ENCODE measurements around the gene SOST. TPM values are rescaled to one million over a fixed set of nuclear protein-coding genes. Genes with fewer than 3 reads are reported as not detected.

The SOST gene
- polyA plus RNA-seq, 3 donors, result not detected

- 0 to 1% (median 1%) methylated on average over 50 to 64 of the region's 64 CpGs for WGBS, 3 donors
- peak overlapping the region; percentile 65 for H3K27ac ChIP-seq (ENCODE audit: low read depth, low read length)
These were observed 38.1 kb downstream of the SOST start for GRCh38 chr17:43720311-43721060.

- WGBS, 3 donors, result 70 to 92% (median 76%) methylated on average over 3 of the region's 3 CpGs
- no peak overlapping the region for H3K27ac ChIP-seq (ENCODE audit: low read depth, low read length)
These were observed 39.0 kb downstream of the SOST start for GRCh38 chr17:43719578-43719977.

DNA sequence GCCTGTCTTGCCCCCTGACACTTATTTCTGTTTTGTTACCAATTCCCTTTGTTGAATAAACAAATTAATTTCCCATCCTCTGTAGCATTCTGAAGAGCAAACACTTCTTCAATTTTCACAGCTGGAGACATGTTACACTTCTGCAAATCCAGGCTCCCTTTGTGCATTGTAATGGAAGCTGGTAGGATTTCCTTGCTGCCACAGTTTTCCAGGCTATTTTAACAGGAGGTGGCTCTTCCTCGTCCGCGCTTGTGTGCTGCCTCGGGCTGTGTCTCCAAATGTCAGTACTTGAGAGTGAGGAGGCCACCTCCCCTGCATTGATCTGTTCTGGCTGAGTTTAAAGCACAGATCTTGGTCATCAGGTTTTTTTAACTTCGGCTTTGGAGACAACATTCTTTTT lies 40.0 kb downstream of the SOST start:
- 59 to 80% (median 76%) methylated on average over 5 of the region's 5 CpGs for WGBS, 3 donors

DNA sequence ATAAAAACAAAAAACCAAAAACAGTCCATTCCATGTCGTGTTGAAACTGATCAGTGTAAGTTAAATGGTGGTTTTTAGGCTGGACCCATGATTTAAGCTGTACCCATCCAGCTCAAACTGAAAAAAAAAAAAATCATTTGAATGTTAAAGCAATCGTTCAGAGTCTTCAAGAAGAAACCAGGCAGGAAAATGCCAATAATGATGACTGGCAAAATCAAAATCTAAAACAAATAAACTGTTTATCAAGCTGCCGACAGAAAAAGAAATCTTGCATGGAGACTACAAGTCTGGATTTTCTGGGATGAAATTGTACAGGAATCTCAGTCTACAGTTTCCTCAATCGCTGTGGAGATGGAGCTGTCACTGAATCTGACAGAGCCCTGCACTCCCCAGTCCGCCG lies 40.7 kb downstream of the SOST start:
- WGBS, 3 donors, result 53 to 78% (median 76%) methylated on average over 6 of the region's 6 CpGs
- no peak overlapping the region for H3K27ac ChIP-seq (ENCODE audit: low read depth, low read length)

More for the DNA sequence above, 40.0 kb downstream of the SOST start:
- no peak overlapping the region for H3K27ac ChIP-seq (ENCODE audit: low read depth, low read length)

DNA sequence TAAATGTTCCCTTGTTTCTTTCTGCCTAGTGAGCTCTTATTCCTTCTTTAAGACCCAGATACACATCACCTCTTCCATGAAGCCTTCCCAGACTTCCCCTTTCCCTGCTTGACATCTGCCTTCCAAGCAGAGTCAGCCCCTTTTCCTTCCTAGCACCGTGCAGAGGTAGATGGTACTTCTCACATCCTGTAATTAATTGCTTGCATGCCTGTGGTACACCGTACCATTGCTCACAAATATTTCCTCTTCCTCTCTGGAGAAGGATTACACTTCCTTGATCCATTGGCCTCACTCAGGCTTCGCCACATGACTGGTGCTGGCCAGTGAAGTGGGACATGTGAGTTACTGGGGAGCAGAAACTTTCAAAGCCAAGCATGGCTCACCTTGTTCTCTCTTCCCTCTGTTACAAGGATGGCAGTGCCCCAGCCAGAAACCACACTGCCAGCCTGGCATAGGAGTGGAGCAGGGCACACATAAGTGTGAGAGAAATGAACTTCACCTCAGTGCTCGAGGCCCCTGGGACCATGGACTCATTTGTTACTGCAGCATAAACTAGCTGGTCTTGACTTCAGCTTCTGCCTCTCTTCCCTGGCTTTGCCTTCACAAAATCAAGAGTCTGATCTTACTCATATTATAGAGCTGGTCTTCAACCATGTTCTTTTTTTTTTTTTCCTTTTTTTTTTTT lies 44.0 kb downstream of the SOST start:
- H3K27ac ChIP-seq (ENCODE audit: low read depth, low read length), result no peak overlapping the region
- 39 to 63% (median 54%) methylated on average over 4 of the region's 4 CpGs for WGBS, 3 donors

DNA sequence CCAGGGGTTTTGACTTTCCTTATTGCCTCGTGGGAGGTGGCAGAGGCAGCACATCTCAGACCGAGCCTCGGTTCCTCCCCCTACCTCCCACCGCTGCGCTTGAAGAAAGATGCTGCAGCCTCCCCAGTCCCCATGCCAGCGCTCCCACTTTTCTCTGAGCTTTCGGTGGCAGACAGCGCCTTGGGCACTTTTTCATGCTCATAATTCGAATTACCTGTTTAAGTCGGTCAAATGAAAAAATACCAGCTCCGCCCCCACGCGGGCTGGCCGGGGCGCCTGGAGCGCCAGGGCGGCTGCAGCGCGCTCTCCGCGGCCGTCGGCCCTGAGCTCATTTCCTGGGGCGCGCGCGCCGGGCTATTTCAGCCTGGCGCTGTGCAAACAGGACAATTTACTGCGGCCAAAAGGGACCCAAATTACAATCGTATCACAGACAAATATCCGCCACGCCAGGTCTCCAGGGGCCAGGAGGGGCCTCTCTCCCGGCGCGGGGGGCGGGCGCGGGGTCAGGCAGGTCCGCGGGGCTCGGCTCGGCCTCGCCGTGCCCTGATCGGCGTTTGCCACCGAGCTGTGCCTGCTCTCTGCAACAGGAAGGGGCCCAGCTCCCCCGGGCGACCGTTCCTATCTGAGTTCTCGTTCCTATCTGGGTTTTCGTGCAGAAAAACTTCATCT lies 45.0 kb downstream of the SOST start:
- no peak overlapping the region for H3K27ac ChIP-seq (ENCODE audit: low read depth, low read length)

DNA sequence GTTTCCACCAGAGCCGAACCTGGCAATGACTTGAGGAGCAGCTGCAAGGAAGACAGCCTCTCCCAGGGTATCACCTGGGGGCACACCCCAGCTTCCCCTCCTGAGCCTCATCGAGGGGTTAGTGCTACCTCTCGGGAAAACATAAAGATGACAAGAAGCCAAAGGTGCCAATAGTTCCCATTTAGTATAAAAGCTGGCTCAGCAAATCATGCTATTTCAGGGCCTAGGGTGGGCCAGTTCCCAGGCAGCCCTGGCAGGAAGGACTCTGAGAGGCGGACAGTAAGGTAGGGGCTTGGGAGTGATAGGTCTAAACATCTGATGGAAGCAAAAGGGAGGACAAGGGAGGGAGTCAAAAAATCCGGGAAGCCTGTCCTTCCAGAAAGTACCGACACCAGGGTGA lies 46.2 kb downstream of the SOST start:
- 60 to 73% (median 70%) methylated on average over 6 of the region's 6 CpGs for WGBS, 3 donors
- no peak overlapping the region for H3K27ac ChIP-seq (ENCODE audit: low read depth, low read length)

More for the DNA sequence above, 45.0 kb downstream of the SOST start:
- 1% methylated on average over 53 of the region's 53 CpGs for WGBS, 3 donors

GRCh38 chr17:43710101-43710500 lies 48.5 kb downstream of the SOST start:
- WGBS, 3 donors, result 81 to 93% (median 90%) methylated on average over 6 of the region's 6 CpGs
- H3K27ac ChIP-seq (ENCODE audit: low read depth, low read length), result no peak overlapping the region

DNA sequence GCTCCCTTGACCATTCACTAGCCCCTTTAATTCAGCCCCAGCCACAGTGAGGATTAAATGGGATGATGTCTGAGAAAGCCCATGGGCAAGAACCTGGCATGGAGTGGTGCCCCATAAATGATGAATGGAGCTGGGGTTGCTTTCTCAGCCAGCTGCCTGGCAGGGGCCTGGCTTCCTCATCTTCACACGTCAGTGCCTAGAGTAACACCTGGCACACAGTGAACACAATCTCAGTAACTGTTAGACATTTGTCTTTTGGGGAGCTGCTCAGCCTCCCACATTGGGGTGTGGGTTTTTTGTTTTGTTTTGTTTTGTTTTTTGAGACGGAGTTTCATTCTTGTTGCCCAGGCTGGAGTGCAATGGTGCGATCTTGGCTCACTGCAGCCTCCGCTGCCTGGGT lies 49.4 kb downstream of the SOST start:
- H3K27ac ChIP-seq (ENCODE audit: low read depth, low read length), result no peak overlapping the region
- 88 to 92% (median 91%) methylated on average over 4 of the region's 4 CpGs for WGBS, 3 donors

GRCh38 chr17:43707184-43707583 lies 51.4 kb downstream of the SOST start:
- 79 to 88% (median 85%) methylated on average over 5 of the region's 5 CpGs for WGBS, 3 donors
- H3K27ac ChIP-seq (ENCODE audit: low read depth, low read length), result no peak overlapping the region

DNA sequence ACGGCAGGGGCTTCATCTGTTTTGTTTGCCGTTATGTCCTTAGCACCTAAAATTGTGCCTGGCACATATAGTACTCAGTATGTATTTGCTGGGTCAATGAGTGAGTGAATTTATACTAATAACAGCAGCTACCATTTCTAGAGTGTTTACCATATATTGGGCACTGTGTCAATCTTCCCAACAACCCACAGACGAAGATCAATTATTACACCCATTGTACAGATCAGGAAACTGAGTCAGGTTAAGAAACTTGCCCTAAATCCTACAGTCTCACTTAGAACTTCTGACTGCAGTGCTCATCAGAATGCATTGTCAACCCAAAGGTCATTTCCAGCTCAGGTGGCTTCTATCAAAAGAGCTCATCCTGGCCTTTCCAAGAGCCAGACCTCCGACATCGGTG lies 52.4 kb downstream of the SOST start:
- 77 to 81% (median 80%) methylated on average over 5 of the region's 5 CpGs for WGBS, 3 donors
- no peak overlapping the region for H3K27ac ChIP-seq (ENCODE audit: low read depth, low read length)

Other genes with a start within 250 kb of the SOST start
- 1 to 10 TPM in 1 of 3 donors, under 1 TPM in 2; 0.16 to 2.2 (median 0.91) TPM for gene ETV4, start 212.5 kb downstream of the SOST start, polyA plus RNA-seq
- gene MEOX1, start 96.9 kb downstream of the SOST start, polyA plus RNA-seq, result 10 to 100 TPM in 2 of 3 donors, 1 to 10 TPM in 1; 1.7 to 30.4 (median 27.6) TPM
- 10 to 100 TPM; 25.2 to 52.0 (median 36.2) TPM for gene DUSP3, start 20.2 kb upstream of the SOST start, polyA plus RNA-seq
- not detected for gene CFAP97D1, start 21.6 kb upstream of the SOST start, polyA plus RNA-seq
- 1 to 10 TPM; 4.9 to 7.0 (median 5.6) TPM for gene MPP3, start 74.4 kb upstream of the SOST start, polyA plus RNA-seq
- gene CD300LG, start 88.4 kb upstream of the SOST start, polyA plus RNA-seq, result 100 to 1,000 TPM in 1 of 3 donors, 10 to 100 TPM in 1, 1 to 10 TPM in 1; 7.2 to 117 (median 44.2) TPM
- 1 to 10 TPM in 1 of 3 donors, under 1 TPM in 2; 0.61 to 3.3 (median 0.71) TPM for gene MPP2, start 148.7 kb upstream of the SOST start, polyA plus RNA-seq
- 10 to 100 TPM in 1 of 3 donors, not detected in 2; 89.3 TPM for gene PPY, start 183.7 kb upstream of the SOST start, polyA plus RNA-seq
- not detected for gene PYY, start 195.1 kb upstream of the SOST start, polyA plus RNA-seq
- gene NAGS, start 245.8 kb upstream of the SOST start, polyA plus RNA-seq, result 1 to 10 TPM in 1 of 3 donors, under 1 TPM in 2; 0.34 to 1.0 (median 0.45) TPM